ENCODE data around the gene TOP3B.

Gene TOP3B

GRCh38 chr22:21964234-21964633 lies 18.4 kb downstream of the TOP3B start:
- no peaks in the 10 kb centered on the region for H3K27me3 ChIP-seq (replicated peaks; ENCODE audit: insufficient read depth, low read length)
- H3K9ac ChIP-seq (ENCODE audit: low read length), result no peak overlapping the region
- H3K36me3 ChIP-seq (replicated peaks; ENCODE audit: insufficient read depth, low read length), result 0 out of 2 replicates have a peak, but pooled peaks cover 3% of the 10 kb centered on the region
- H2AFZ ChIP-seq (ENCODE audit: low read length), result no peak overlapping the region
- TF ChIP-seq EZH2phosphoT487 (IDR thresholded peaks at IDR 0.05; ENCODE audit: low read length), result no peak
- TF ChIP-seq CTCF (IDR thresholded peaks at IDR 0.05; ENCODE audit: low read length), result no peak
- no peak for TF ChIP-seq EZH2 (optimal IDR thresholded peaks at IDR 0.05; ENCODE audit: low read depth, low read length)
- no peaks in the 10 kb centered on the region for H3K79me2 ChIP-seq (ENCODE audit: low read length)
- H4K20me1 ChIP-seq (ENCODE audit: insufficient read depth, low read length), result no peaks in the 10 kb centered on the region
- H3K4me1 ChIP-seq (ENCODE audit: low read length), result no peaks in the 10 kb centered on the region
- H3F3A ChIP-seq (ENCODE audit: insufficient read depth, low read length), result no peaks in the 10 kb centered on the region
- DNase-seq, result no peak
- no peaks in the 10 kb centered on the region for H3K9me3 ChIP-seq (replicated peaks; ENCODE audit: insufficient read depth, low read length)
- H3K4me2 ChIP-seq (ENCODE audit: low read depth, low read length), result no peak overlapping the region
- no peak overlapping the region for H3K27ac ChIP-seq (ENCODE audit: low read length)
- H3K9me2 ChIP-seq (replicated peaks; ENCODE audit: insufficient read depth, low read length), result no peaks in the 10 kb centered on the region
- no peak overlapping the region for H3K4me3 ChIP-seq (ENCODE audit: low read length)

GRCh38 chr22:21963790-21964211 lies 18.8 kb downstream of the TOP3B start:
- H3K36me3 ChIP-seq (replicated peaks; ENCODE audit: insufficient read depth, low read length), result 0 out of 2 replicates have a peak, but pooled peaks cover 3% of the 10 kb centered on the region
- no peak overlapping the region for H2AFZ ChIP-seq (ENCODE audit: low read length)
- H3K9ac ChIP-seq (ENCODE audit: low read length), result no peak overlapping the region
- DNase-seq, result no peak
- no peaks in the 10 kb centered on the region for H3F3A ChIP-seq (ENCODE audit: insufficient read depth, low read length)
- H3K4me2 ChIP-seq (ENCODE audit: low read depth, low read length), result no peak overlapping the region
- H3K79me2 ChIP-seq (ENCODE audit: low read length), result no peaks in the 10 kb centered on the region
- no peak for TF ChIP-seq CTCF (IDR thresholded peaks at IDR 0.05; ENCODE audit: low read length)
- no peak for TF ChIP-seq EZH2 (optimal IDR thresholded peaks at IDR 0.05; ENCODE audit: low read depth, low read length)
- TF ChIP-seq EZH2phosphoT487 (IDR thresholded peaks at IDR 0.05; ENCODE audit: low read length), result no peak
- H3K9me2 ChIP-seq (replicated peaks; ENCODE audit: insufficient read depth, low read length), result no peaks in the 10 kb centered on the region
- no peak overlapping the region for H3K4me3 ChIP-seq (ENCODE audit: low read length)
- no peaks in the 10 kb centered on the region for H3K4me1 ChIP-seq (ENCODE audit: low read length)
- no peak overlapping the region for H3K27ac ChIP-seq (ENCODE audit: low read length)
- H3K27me3 ChIP-seq (replicated peaks; ENCODE audit: insufficient read depth, low read length), result no peaks in the 10 kb centered on the region
- no peaks in the 10 kb centered on the region for H4K20me1 ChIP-seq (ENCODE audit: insufficient read depth, low read length)
- no peaks in the 10 kb centered on the region for H3K9me3 ChIP-seq (replicated peaks; ENCODE audit: insufficient read depth, low read length)

GRCh38 chr22:21963286-21963685 lies 19.3 kb downstream of the TOP3B start:
- H3K79me2 ChIP-seq (ENCODE audit: low read length), result no peaks in the 10 kb centered on the region
- H4K20me1 ChIP-seq (ENCODE audit: insufficient read depth, low read length), result no peaks in the 10 kb centered on the region
- no peak for DNase-seq
- no peaks in the 10 kb centered on the region for H3K4me1 ChIP-seq (ENCODE audit: low read length)
- no peaks in the 10 kb centered on the region for H3K9me3 ChIP-seq (replicated peaks; ENCODE audit: insufficient read depth, low read length)
- H3K27me3 ChIP-seq (replicated peaks; ENCODE audit: insufficient read depth, low read length), result no peaks in the 10 kb centered on the region
- no peak overlapping the region for H2AFZ ChIP-seq (ENCODE audit: low read length)
- no peak overlapping the region for H3K27ac ChIP-seq (ENCODE audit: low read length)
- no peak overlapping the region for H3K4me3 ChIP-seq (ENCODE audit: low read length)
- 0 out of 2 replicates have a peak, but pooled peaks cover 3% of the 10 kb centered on the region for H3K36me3 ChIP-seq (replicated peaks; ENCODE audit: insufficient read depth, low read length)
- no peak overlapping the region for H3K4me2 ChIP-seq (ENCODE audit: low read depth, low read length)
- TF ChIP-seq CTCF (IDR thresholded peaks at IDR 0.05; ENCODE audit: low read length) (no peak), EZH2phosphoT487 (IDR thresholded peaks at IDR 0.05; ENCODE audit: low read length) (no peak), EZH2 (optimal IDR thresholded peaks at IDR 0.05; ENCODE audit: low read depth, low read length) (no peak)
- H3K9me2 ChIP-seq (replicated peaks; ENCODE audit: insufficient read depth, low read length), result no peaks in the 10 kb centered on the region
- no peak overlapping the region for H3K9ac ChIP-seq (ENCODE audit: low read length)
- no peaks in the 10 kb centered on the region for H3F3A ChIP-seq (ENCODE audit: insufficient read depth, low read length)
